GM12865 (cell line): ENCODE data around the gene ALKBH6.

Experiments used
- DNase-seq: peaks from one replicate; pipeline ENCODE4 v3.0.0; 2010; ENCODE audit warnings: low read depth
- H3K4me3 ChIP-seq: 2 replicates; pipeline ENCODE4 v1.5.1; 2011; ENCODE audit warnings: mild to moderate bottlenecking, low read depth, low read length, control low read depth
- CTCF ChIP-seq: IDR thresholded peaks from 2 replicates; pipeline ENCODE4 v1.5.1; 2011; ENCODE audit warnings: low read length, control low read depth, low read depth, inconsistent platforms; ENCODE audit not compliant: insufficient read depth; ENCODE audit errors: missing control alignments

ALKBH6 gene

GRCh38 chr19:36003284-36003683 lies 10.7 kb downstream of the ALKBH6 start:
- H3K4me3 ChIP-seq, result no peak overlapping the region
- no peak for DNase-seq
- no peak for TF ChIP-seq CTCF

DNA sequence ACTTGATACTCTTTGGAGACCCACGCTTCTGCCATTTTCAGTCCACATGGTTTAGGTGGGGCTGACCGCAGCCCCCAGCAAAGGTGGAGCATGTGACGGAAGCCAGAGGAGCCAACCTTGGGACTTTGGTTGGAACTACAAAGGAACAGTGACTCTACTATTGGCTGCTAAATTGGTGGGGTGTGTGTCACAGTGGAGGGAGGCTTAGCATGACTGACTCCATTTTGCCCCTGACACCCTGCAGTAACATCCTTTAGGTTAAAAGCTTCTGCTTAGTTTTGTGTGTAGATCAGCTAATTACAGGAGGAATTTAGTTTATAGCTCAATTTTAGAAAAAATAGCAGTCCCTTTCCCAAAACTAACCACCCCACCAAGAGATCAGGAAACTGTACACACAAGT lies 12.4 kb downstream of the ALKBH6 start:
- no peak for DNase-seq
- no peak overlapping the region for H3K4me3 ChIP-seq
- TF ChIP-seq CTCF, result no peak

GRCh38 chr19:35996777-35997176 lies 17.2 kb downstream of the ALKBH6 start:
- no peak for TF ChIP-seq CTCF

DNA sequence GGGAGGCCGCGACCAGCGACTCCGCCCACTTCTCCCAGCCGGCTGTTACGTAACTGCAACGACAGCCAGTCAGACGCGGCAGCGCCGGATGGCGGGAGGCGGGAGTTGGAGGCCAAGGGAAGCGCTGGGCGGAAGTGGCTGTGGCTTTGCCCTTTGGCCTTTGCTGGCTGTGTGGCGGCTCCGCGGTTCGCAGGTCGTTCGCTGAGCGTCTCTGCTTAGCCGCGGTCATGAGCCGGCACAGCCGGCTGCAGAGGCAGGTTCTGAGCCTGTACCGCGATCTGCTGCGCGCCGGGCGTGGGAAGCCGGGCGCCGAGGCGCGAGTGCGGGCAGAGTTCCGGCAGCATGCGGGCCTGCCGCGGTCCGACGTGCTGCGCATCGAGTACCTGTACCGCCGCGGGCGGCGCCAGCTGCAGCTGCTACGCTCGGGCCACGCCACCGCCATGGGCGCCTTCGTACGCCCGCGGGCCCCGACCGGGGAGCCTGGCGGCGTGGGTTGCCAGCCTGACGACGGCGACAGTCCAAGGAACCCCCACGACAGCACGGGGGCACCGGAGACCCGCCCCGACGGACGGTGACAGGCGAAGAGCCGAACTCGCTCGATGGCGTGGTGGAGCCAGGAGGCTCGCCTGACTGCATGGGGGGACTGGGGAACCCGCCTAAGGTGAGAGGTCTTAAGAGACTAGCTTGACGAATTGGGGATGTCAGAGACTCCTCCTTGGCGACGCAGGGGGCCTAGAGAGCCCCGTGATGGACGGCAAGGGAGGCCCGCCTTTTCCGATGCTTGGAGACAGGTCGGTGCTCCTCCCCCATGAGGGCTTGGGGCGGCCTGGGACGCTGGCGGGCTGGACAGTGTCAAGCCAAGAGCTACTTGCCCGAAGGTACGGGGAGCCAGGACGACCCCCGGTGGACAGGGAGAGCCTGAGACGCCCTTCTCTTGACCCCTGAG lies 18.7 kb downstream of the ALKBH6 start, which contains the start of gene SDHAF1:
SDHAF1 (plus strand) TSS at position 141 of the 946 bp plus-strand sequence; CDS start at position 228, 87 bp downstream.
- peak within 1 kb of the TSS; percentile 86 for H3K4me3 ChIP-seq
- no peak for TF ChIP-seq CTCF
- DNase-seq, result peak; percentile 97

More at GRCh38 chr19:35996777-35997176, 17.2 kb downstream of the ALKBH6 start:
- no peak overlapping the region for H3K4me3 ChIP-seq
- DNase-seq, result no peak

GRCh38 chr19:35993923-35994598 lies 20.0 kb downstream of the ALKBH6 start:
- TF ChIP-seq CTCF, result peak; percentile 2
- peak overlapping the region; percentile 86 for H3K4me3 ChIP-seq
- peak; percentile 37 for DNase-seq

DNA sequence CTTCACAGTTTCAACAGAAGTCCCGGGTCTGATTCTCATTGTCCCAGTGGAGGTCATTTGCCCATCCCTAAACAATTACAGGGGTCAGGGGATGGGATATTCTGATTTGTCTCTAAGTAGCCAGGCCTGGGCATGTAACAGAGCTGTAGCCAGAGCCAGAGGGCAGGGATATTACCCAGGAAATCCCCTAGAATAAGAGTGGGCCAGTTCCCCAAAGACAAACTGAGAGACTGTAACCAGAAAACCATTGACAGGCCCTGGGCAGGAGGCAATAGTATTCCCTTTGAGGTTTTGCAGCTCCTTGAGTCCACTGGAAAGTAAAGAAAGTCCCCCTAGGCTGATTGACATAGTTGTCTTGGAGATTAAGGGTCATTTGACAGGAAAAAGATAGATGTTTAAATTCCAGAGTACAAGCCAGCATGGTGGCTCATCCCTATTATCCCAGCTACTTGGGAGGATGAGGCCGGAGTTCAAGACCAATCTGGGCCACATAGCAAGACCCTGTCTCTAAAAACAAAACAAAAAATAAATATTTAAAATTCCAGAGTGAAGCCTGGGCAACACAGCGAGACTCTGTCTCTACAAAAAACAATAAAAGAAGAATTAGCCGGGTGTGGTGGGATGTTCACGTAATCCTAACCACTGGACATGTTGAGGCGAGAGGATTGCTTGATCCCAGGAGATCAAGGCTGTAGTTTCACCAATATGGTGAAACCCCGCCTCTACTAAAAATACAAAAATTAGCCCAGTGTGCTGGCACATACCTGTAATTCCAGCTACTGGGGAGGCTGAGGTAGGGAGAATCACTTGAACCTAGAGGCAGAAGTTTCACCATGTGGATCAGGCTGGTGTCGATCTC lies 20.9 kb downstream of the ALKBH6 start:
- no peak overlapping the region for H3K4me3 ChIP-seq
- no peak for TF ChIP-seq CTCF
- peak; percentile 36 for DNase-seq
